Measurements from ENCODE around the gene CREB3L1. TPM values are rescaled to one million over a fixed set of nuclear protein-coding genes. Genes with fewer than 3 reads are reported as not detected.

CREB3L1 gene, protein sequence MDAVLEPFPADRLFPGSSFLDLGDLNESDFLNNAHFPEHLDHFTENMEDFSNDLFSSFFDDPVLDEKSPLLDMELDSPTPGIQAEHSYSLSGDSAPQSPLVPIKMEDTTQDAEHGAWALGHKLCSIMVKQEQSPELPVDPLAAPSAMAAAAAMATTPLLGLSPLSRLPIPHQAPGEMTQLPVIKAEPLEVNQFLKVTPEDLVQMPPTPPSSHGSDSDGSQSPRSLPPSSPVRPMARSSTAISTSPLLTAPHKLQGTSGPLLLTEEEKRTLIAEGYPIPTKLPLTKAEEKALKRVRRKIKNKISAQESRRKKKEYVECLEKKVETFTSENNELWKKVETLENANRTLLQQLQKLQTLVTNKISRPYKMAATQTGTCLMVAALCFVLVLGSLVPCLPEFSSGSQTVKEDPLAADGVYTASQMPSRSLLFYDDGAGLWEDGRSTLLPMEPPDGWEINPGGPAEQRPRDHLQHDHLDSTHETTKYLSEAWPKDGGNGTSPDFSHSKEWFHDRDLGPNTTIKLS
- under 1 TPM; 0.27 to 0.69 (median 0.57) TPM for total RNA-seq

DNA sequence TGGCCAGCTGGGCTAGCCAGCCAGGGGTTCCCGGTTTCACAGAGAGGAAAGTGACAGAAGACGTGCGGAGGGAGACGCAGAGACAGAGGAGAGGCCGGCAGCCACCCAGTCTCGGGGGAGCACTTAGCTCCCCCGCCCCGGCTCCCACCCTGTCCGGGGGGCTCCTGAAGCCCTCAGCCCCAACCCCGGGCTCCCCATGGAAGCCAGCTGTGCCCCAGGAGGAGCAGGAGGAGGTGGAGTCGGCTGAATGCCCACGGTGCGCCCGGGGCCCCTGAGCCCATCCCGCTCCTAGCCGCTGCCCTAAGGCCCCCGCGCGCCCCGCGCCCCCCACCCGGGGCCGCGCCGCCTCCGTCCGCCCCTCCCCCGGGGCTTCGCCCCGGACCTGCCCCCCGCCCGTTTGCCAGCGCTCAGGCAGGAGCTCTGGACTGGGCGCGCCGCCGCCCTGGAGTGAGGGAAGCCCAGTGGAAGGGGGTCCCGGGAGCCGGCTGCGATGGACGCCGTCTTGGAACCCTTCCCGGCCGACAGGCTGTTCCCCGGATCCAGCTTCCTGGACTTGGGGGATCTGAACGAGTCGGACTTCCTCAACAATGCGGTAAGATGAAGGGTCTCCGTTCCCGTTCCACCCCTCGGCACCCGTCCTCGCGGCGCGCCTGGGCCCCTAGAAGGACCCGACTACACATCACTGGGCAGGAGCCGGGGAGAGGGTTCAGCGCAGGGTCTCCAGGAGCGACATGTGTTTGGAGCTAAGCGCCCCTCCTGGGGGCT is at the start of gene CREB3L1:
CREB3L1 (plus strand) TSS at position 41 of the 765 bp plus-strand sequence; CDS start at position 491, 450 bp downstream.
- Histone ChIP-seq H3K9me3 (no peaks in the 10 kb centered on the region), H3K4me3 (peak within 1 kb of the TSS; percentile 46 to 57 (median 52)), H3K27me3 (peaks cover 12 to 30% (median 19%) of the 10 kb centered on the region in 3 donors), H3K27ac (peak within 1 kb of the TSS; percentile 5 to 59 (median 44)), H3K4me1 (peaks cover 16 to 26% of the 10 kb centered on the region in 2 donors), H3K36me3 (no peaks in the 10 kb centered on the region)
- TF ChIP-seq POLR2A (IDR thresholded peaks at IDR 0.05) = no peak
- TF ChIP-seq, protein P1, sequence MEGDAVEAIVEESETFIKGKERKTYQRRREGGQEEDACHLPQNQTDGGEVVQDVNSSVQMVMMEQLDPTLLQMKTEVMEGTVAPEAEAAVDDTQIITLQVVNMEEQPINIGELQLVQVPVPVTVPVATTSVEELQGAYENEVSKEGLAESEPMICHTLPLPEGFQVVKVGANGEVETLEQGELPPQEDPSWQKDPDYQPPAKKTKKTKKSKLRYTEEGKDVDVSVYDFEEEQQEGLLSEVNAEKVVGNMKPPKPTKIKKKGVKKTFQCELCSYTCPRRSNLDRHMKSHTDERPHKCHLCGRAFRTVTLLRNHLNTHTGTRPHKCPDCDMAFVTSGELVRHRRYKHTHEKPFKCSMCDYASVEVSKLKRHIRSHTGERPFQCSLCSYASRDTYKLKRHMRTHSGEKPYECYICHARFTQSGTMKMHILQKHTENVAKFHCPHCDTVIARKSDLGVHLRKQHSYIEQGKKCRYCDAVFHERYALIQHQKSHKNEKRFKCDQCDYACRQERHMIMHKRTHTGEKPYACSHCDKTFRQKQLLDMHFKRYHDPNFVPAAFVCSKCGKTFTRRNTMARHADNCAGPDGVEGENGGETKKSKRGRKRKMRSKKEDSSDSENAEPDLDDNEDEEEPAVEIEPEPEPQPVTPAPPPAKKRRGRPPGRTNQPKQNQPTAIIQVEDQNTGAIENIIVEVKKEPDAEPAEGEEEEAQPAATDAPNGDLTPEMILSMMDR (IDR thresholded peaks at IDR 0.05 in 4 of 5, conservative IDR thresholded peaks at IDR 0.05 in 1 of 5) = no peak
- ATAC-seq (no peak), DNase-seq (no peak)
- in situ Hi-C loops (cut with MboI; ENCODE audit: low sequenced_read_pairs in 4 of 4) = no loop called here
- intact Hi-C loops (cut with DNase I; ENCODE audit: low total_unique reads) = no loop called here

DNA sequence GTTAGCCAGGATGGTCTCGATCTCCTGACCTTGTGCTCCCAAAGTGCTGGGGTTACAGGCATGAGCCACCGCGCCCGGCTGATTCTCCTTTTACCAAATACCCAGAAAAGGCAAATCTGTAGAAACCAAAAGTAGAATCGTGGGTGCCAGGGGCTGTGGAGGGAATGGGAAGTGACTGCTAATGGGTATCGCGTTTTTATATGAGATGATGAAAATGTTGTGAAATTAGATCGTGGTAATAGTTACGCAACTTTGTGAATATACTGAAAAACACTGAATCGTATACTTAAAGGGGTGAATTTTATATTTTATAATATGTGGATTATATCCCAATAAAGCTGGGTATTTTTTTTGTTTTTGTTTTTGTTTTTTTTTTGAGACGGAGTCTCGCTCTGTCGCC is 48.2 kb upstream of the CREB3L1 start:
- H3K27ac ChIP-seq = no peak overlapping the region
- intact Hi-C loops (cut with DNase I; ENCODE audit: low total_unique reads) (no loop called here), in situ Hi-C loops (cut with MboI; ENCODE audit: low sequenced_read_pairs in 4 of 4) (loop anchor here in 2 of 4 donors (25.0 kb wide), 1 partner anchor 308 kb away; no protein-coding TSS in a partner anchor)

DNA sequence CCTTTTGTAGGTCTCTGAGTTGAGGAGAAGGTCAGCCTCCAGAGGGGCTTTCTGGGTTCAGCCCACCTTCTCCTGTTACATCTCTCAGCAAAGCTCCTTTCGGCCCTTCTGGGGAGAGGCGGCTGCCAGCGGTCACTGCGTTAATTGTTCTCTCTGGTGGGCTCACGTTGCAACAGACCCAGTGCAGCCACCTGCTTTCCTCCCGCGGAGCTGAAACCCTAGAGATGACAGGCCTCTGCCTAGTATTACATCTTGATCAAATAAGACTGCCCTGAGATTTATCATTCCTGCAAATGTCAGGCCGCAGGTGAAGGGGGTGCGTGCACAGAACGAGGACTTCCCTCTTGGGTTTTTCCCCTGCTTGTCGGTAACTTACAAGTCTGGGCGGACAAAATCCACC is 43.2 kb upstream of the CREB3L1 start:
- no peaks in the 10 kb centered on the region for H3K9me3 ChIP-seq
- peaks cover 1 to 14% of the 10 kb centered on the region in 2 donors for H3K4me1 ChIP-seq
- no peak overlapping the region for H3K4me3 ChIP-seq
- no peak for DNase-seq
- H3K36me3 ChIP-seq = no peaks in the 10 kb centered on the region
- in situ Hi-C loops (cut with MboI; ENCODE audit: low sequenced_read_pairs in 4 of 4) = loop anchor here in 2 of 4 donors (25.0 kb wide), 1 partner anchor 303 kb away; no protein-coding TSS in a partner anchor
- TF ChIP-seq, protein P1 (IDR thresholded peaks at IDR 0.05 in 4 of 5, conservative IDR thresholded peaks at IDR 0.05 in 1 of 5) = no peak
- no peak for TF ChIP-seq POLR2A (IDR thresholded peaks at IDR 0.05)
- H3K27me3 ChIP-seq = peaks cover 2 to 31% (median 6%) of the 10 kb centered on the region in 3 donors
- no peak for ATAC-seq
- H3K27ac ChIP-seq = no peak overlapping the region
- intact Hi-C loops (cut with DNase I; ENCODE audit: low total_unique reads) = no loop called here

More for the DNA sequence above, 48.2 kb upstream of the CREB3L1 start:
- H3K27me3 ChIP-seq = peaks cover 0 to 19% (median 2%) of the 10 kb centered on the region in 3 donors
- H3K9me3 ChIP-seq = no peaks in the 10 kb centered on the region
- TF ChIP-seq, protein P1 (IDR thresholded peaks at IDR 0.05 in 4 of 5, conservative IDR thresholded peaks at IDR 0.05 in 1 of 5) = no peak
- no peak for TF ChIP-seq POLR2A (IDR thresholded peaks at IDR 0.05)
- no peaks in the 10 kb centered on the region for H3K36me3 ChIP-seq
- ATAC-seq = no peak
- no peaks in the 10 kb centered on the region for H3K4me1 ChIP-seq
- H3K4me3 ChIP-seq = no peak overlapping the region
- no peak for DNase-seq

DNA sequence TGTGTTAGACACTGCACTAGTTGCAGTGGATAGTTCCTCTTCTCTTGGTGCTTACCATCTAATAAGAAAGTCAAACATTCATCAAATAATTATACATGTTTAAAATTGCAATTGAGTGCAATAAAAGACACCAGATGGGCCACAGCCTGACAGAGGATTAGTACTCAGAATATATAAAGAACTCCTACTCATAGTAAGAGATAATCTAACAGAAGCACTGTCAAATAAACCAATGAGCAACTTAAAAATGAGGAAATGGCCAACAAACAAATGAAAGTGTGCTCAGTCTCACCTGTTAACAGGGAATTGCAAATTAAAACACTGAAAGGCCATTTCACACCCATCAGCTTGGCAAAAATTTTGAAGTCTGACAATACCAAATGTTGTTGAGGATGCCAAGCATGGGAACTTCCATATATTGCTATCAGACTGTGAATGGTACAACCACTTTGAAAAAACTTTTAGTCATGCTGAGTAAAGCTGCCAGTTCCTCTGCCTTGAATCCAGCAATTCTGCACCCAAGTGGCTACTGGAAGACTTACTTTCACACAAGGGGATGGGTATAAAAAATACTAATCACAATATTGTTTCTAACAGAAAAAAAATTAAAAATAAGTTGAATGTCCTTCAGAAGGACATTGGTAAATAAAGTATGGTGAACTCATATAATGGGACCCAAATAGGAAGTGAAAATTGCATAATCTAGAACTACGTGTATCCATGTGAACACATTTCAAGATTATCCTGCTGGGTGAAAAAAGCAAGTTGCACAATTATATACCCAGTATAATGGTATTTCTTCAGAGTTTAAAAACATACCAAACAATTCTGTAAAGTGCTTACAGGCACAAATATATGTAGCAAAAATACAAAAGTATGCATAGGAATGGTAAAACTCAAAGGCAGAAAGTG is 41.4 kb upstream of the CREB3L1 start:
- in situ Hi-C loops (cut with MboI; ENCODE audit: low sequenced_read_pairs in 4 of 4) = loop anchor here in 2 of 4 donors (25.0 kb wide), 1 partner anchor 301 kb away; no protein-coding TSS in a partner anchor
- DNase-seq (no peak), ATAC-seq (no peak)
- H3K27me3 ChIP-seq = peaks cover 0 to 27% (median 6%) of the 10 kb centered on the region in 3 donors
- H3K9me3 ChIP-seq = no peaks in the 10 kb centered on the region
- no peak for TF ChIP-seq POLR2A (IDR thresholded peaks at IDR 0.05)
- TF ChIP-seq, protein P1 (IDR thresholded peaks at IDR 0.05 in 4 of 5, conservative IDR thresholded peaks at IDR 0.05 in 1 of 5) = no peak
- intact Hi-C loops (cut with DNase I; ENCODE audit: low total_unique reads) = loop anchor here (5.0 kb wide), 1 partner anchor 114 kb away; the partner anchor contains the start of gene PHF21A
- H3K36me3 ChIP-seq = no peaks in the 10 kb centered on the region
- peaks cover 5 to 16% of the 10 kb centered on the region in 2 donors for H3K4me1 ChIP-seq
- H3K27ac ChIP-seq = no peak overlapping the region
- no peak overlapping the region for H3K4me3 ChIP-seq

All from gastrocnemius medialis (tissue), 4 donors.